Pons (tissue), 1 donor: ENCODE data around the gene GP5.

Source experiments
- DNase-seq: peaks from one replicate; pipeline ENCODE4 v3.0.0-alpha.2; 2016; ENCODE audit warnings: low spot score

Gene GP5

GRCh38 chr3:194399166-194399565, at the start of gene GP5:
GP5 (minus strand) TSS chr3:194399266; CDS start chr3:194398282, 984 bp downstream.
- DNase-seq: no peak

GRCh38 chr3:194447657-194448056, 48.6 kb upstream of the GP5 start:
- DNase-seq: no peak

- DNase-seq: no peak
Observed at GRCh38 chr3:194447161-194447560, 48.1 kb upstream of the GP5 start.

- DNase-seq: no peak
Observed at GRCh38 chr3:194446754-194447153, 47.7 kb upstream of the GP5 start.

- DNase-seq: no peak
Observed at GRCh38 chr3:194446172-194446571, 47.1 kb upstream of the GP5 start.

GRCh38 chr3:194443901-194444300, 44.8 kb upstream of the GP5 start:
- DNase-seq: no peak

GRCh38 chr3:194440756-194441155, 41.7 kb upstream of the GP5 start:
- DNase-seq: no peak

GRCh38 chr3:194439881-194440550, 41.0 kb upstream of the GP5 start:
- DNase-seq: no peak

- no peak for DNase-seq
Observed at GRCh38 chr3:194434503-194434902, 35.4 kb upstream of the GP5 start.

- no peak for DNase-seq
Observed at GRCh38 chr3:194431554-194431953, 32.5 kb upstream of the GP5 start.

- DNase-seq: no peak
Observed at GRCh38 chr3:194425399-194425798, 26.3 kb upstream of the GP5 start.

GRCh38 chr3:194424953-194425352, 25.9 kb upstream of the GP5 start:
- no peak for DNase-seq

GRCh38 chr3:194424373-194424772, 25.3 kb upstream of the GP5 start:
- DNase-seq: no peak

GRCh38 chr3:194423317-194423716, 24.3 kb upstream of the GP5 start:
- peak; percentile 9 for DNase-seq

GRCh38 chr3:194422188-194422587, 23.1 kb upstream of the GP5 start:
- no peak for DNase-seq

- no peak for DNase-seq
Observed at GRCh38 chr3:194418671-194419070, 19.6 kb upstream of the GP5 start.

GRCh38 chr3:194407423-194407822, 8.4 kb upstream of the GP5 start:
- no peak for DNase-seq

GRCh38 chr3:194405766-194406165, 6.7 kb upstream of the GP5 start:
- DNase-seq: no peak

- peak; percentile 66 for DNase-seq
Observed at GRCh38 chr3:194404365-194405140, 5.5 kb upstream of the GP5 start.

GRCh38 chr3:194401868-194402329, 2.8 kb upstream of the GP5 start:
- DNase-seq: no peak

GRCh38 chr3:194401346-194401745, 2.3 kb upstream of the GP5 start:
- DNase-seq: no peak

- DNase-seq: no peak
Observed at GRCh38 chr3:194399874-194400411, 877 bp upstream of the GP5 start.

GRCh38 chr3:194397757-194398312, 1.2 kb downstream of the GP5 start:
- no peak for DNase-seq
